H1 (cell line): Measurements from ENCODE around the gene FES. TPM values are rescaled to one million over a fixed set of nuclear protein-coding genes. Genes with fewer than 3 reads are reported as not detected.

Experiments
- CTCF ChIA-PET: fragments of 300-600 bp; sonication (Branson Sonifier 250); formaldehyde crosslinking; loops from one replicate; lab custom pipeline; 2021; ENCODE audit not compliant: partially characterized antibody; lab: Charles Lee
- POLR2A ChIA-PET: fragments of 300-600 bp; sonication (Branson Sonifier 250); formaldehyde crosslinking; loops from one replicate; lab custom pipeline; 2021; ENCODE audit warnings: inconsistent platforms; ENCODE audit not compliant: partially characterized antibody; lab: Charles Lee
- DNase-seq, 2 experiments: peaks; one replicate each; pipeline versions ENCODE4 v3.0.0 to v3.0.0-alpha.2; 2010 to 2022; ENCODE audit warnings: low spot score in 2 of 2, low read depth in 1 of 2, mixed read lengths in 1 of 2
- FAIRE-seq: peaks from 2 replicates; lab custom pipeline; 2011; peaks lifted over from hg19 to GRCh38; lab: Jason Lieb, UNC
- H2AFZ ChIP-seq: 2 replicates; pipeline ENCODE4 v1.8.1; 2012; ENCODE audit warnings: low read length, inconsistent platforms
- H2AK5ac ChIP-seq: 2 replicates; pipeline ENCODE4 v1.6.1; 2013; ENCODE audit warnings: low read depth, low read length
- H2BK120ac ChIP-seq: replicated peaks from 2 replicates; pipeline ENCODE3; 2013; ENCODE audit warnings: low read depth, low read length, inconsistent platforms
- H2BK12ac ChIP-seq: 2 replicates; pipeline ENCODE4 v1.6.1; 2013; ENCODE audit warnings: low read depth, low read length
- H2BK15ac ChIP-seq: 2 replicates; pipeline ENCODE4 v1.6.1; 2013; ENCODE audit warnings: low read length
- H2BK20ac ChIP-seq: 2 replicates; pipeline ENCODE4 v1.6.1; 2013; ENCODE audit warnings: low read length
- H2BK5ac ChIP-seq: 2 replicates; pipeline ENCODE4 v1.6.1; 2013; ENCODE audit warnings: low read depth, low read length
- H3K14ac ChIP-seq: 2 replicates; pipeline ENCODE4 v1.6.1; 2013; ENCODE audit warnings: inconsistent platforms; ENCODE audit not compliant: insufficient read length
- H3K18ac ChIP-seq: 2 replicates; pipeline ENCODE4 v1.6.1; 2013; ENCODE audit warnings: low read length; ENCODE audit errors: extremely low read depth
- H3K23ac ChIP-seq: 2 replicates; pipeline ENCODE4 v1.6.1; 2013; ENCODE audit warnings: inconsistent platforms; ENCODE audit not compliant: insufficient read length
- H3K23me2 ChIP-seq: 2 replicates; pipeline ENCODE4 v1.6.1; 2013; ENCODE audit warnings: low read depth, low read length
- H3K27ac ChIP-seq: 2 replicates; pipeline ENCODE4 v1.6.1; 2011; ENCODE audit warnings: low read depth, low read length, inconsistent platforms
- H3K27me3 ChIP-seq, 4 experiments: replicated peaks in 1 of 4; 1 replicate in 1 of 4; 2 replicates in 3 of 4; pipeline versions ENCODE4 v1.6.1 to v1.8.1; 2011 to 2013; ENCODE audit warnings: low read length in 3 of 4, mild to moderate bottlenecking in 3 of 4, inconsistent platforms in 2 of 4, mixed read lengths in 2 of 4, moderate library complexity in 1 of 4; ENCODE audit not compliant: control insufficient read depth in 3 of 4, insufficient read depth in 3 of 4; ENCODE audit errors: extremely low read depth in 1 of 4
- H3K36me3 ChIP-seq, 4 experiments: 2 replicates each; pipeline versions ENCODE4 v1.6.1 to v1.8.1; 2011 to 2013; ENCODE audit warnings: mild to moderate bottlenecking in 4 of 4, low read length in 3 of 4, moderate library complexity in 2 of 4, control low read depth in 1 of 4, inconsistent platforms in 1 of 4; ENCODE audit not compliant: insufficient read depth in 4 of 4, control insufficient read depth in 2 of 4
- H3K4ac ChIP-seq: replicated peaks from 2 replicates; pipeline ENCODE3; 2013; ENCODE audit warnings: low read length, low read depth, mixed read lengths, inconsistent platforms; ENCODE audit not compliant: insufficient read length
- H3K4me1 ChIP-seq, 4 experiments: replicated peaks in 1 of 4; 1 replicate in 1 of 4; 2 replicates in 3 of 4; pipeline versions ENCODE4 v1.6.1 to v1.8.1; 2011 to 2013; ENCODE audit warnings: low read length in 3 of 4, inconsistent platforms in 2 of 4, mixed read lengths in 1 of 4; ENCODE audit not compliant: insufficient read depth in 4 of 4, control insufficient read depth in 3 of 4
- H3K4me2 ChIP-seq, 2 experiments: 2 replicates each; pipeline versions ENCODE4 v1.6.1 to v1.8.1; 2011 to 2013; ENCODE audit warnings: low read depth in 2 of 2, low read length in 2 of 2, control low read depth in 1 of 2, inconsistent platforms in 1 of 2, mild to moderate bottlenecking in 1 of 2; ENCODE audit not compliant: insufficient read depth in 1 of 2
- H3K4me3 ChIP-seq, 4 experiments: fragments of 200-600, 300-600 bp in 1 of 4; sonication (generic), shearing (Covaris generic), sonication (Bioruptor Twin) in 1 of 4; 2 replicates each; pipeline versions ENCODE4 v1.5.1 to v1.8.1; 2011 to 2016; ENCODE audit warnings: low read length in 4 of 4, low read depth in 3 of 4, control low read depth in 2 of 4, inconsistent platforms in 2 of 4, mild to moderate bottlenecking in 2 of 4, mixed read lengths in 1 of 4, moderate library complexity in 1 of 4; ENCODE audit not compliant: insufficient read depth in 2 of 4; ENCODE audit errors: extremely low read depth in 1 of 4
- H3K56ac ChIP-seq: replicated peaks from 2 replicates; pipeline ENCODE3; 2013; ENCODE audit warnings: low read depth, mild to moderate bottlenecking, mixed read lengths, low read length, inconsistent platforms; ENCODE audit not compliant: insufficient read length
- H3K79me1 ChIP-seq: 2 replicates; pipeline ENCODE4 v1.6.1; 2013; ENCODE audit warnings: low read depth, low read length, control low read depth
- H3K79me2 ChIP-seq, 2 experiments: 2 replicates each; pipeline versions ENCODE4 v1.6.1 to v1.8.1; 2012 to 2013; ENCODE audit warnings: low read length in 2 of 2, mild to moderate bottlenecking in 2 of 2, inconsistent platforms in 1 of 2; ENCODE audit not compliant: insufficient read depth in 2 of 2, control insufficient read depth in 1 of 2
- H3K9ac ChIP-seq, 4 experiments: replicated peaks in 1 of 4; 1 replicate in 1 of 4; 2 replicates in 3 of 4; pipeline versions ENCODE4 v1.6.1 to v1.8.1; 2011 to 2013; ENCODE audit warnings: low read depth in 3 of 4, low read length in 3 of 4, control low read depth in 2 of 4, mild to moderate bottlenecking in 2 of 4, moderate library complexity in 2 of 4, inconsistent platforms in 1 of 4; ENCODE audit errors: extremely low read depth in 1 of 4
- H3K9me3 ChIP-seq, 2 experiments: 2 replicates each; pipeline versions ENCODE4 v1.6.1 to v1.8.1; 2012 to 2013; ENCODE audit warnings: mild to moderate bottlenecking in 2 of 2, moderate library complexity in 2 of 2, control low read depth in 1 of 2, inconsistent platforms in 1 of 2, low read depth in 1 of 2, low read length in 1 of 2, mixed read lengths in 1 of 2; ENCODE audit not compliant: insufficient read depth in 2 of 2
- H4K20me1 ChIP-seq, 2 experiments: replicated peaks in 1 of 2; 2 replicates each; pipeline versions ENCODE3 to v1.8.1; 2011 to 2013; ENCODE audit warnings: inconsistent platforms in 2 of 2, low read length in 2 of 2, mild to moderate bottlenecking in 1 of 2; ENCODE audit not compliant: insufficient read depth in 2 of 2, control insufficient read depth in 1 of 2
- H4K5ac ChIP-seq: 2 replicates; pipeline ENCODE4 v1.6.1; 2013; ENCODE audit warnings: low read length, low read depth, mixed read lengths, inconsistent platforms; ENCODE audit not compliant: insufficient read length
- H4K8ac ChIP-seq: 2 replicates; pipeline ENCODE4 v1.8.0; 2013; ENCODE audit warnings: mild to moderate bottlenecking, moderate library complexity, low read length, inconsistent platforms; ENCODE audit not compliant: insufficient read depth; ENCODE audit errors: extremely low read depth
- H4K91ac ChIP-seq: replicated peaks from 2 replicates; pipeline ENCODE3; 2013; ENCODE audit warnings: low read length, mixed read lengths, inconsistent platforms; ENCODE audit not compliant: insufficient read length
- RXRA ChIP-seq: IDR thresholded peaks from 2 replicates; pipeline ENCODE4 v1.6.1; 2011; ENCODE audit warnings: low read depth, mild to moderate bottlenecking, low read length, moderate library complexity; ENCODE audit not compliant: insufficient read depth
- WGBS, 2 experiments: shearing (Covaris generic) in 1 of 2; methylation state at CpG; one replicate each; pipeline versions ENCODE4 v1.1.6 to v1.1.7; 2013 to 2015; ENCODE audit warnings: low lambda C conversion rate in 2 of 2, mixed read lengths in 2 of 2, inconsistent platforms in 1 of 2, low coverage in 1 of 2, missing lambda C conversion rate in 1 of 2; ENCODE audit not compliant: insufficient replicate concordance in 2 of 2, insufficient coverage in 1 of 2, insufficient read length in 1 of 2; ENCODE audit errors: extremely low coverage in 1 of 2, missing lambda C conversion rate in 1 of 2; 5-methylcytosine and 5-hydroxymethylcytosine counted together
- polyA plus RNA-seq, 7 experiments: library from polyadenylated mRNA; depleted of rRNA in 3 of 7; stranded (reverse) in 5 of 7; unstranded in 2 of 7; fragments of >200 nt in 5 of 7; fragments of 200-250 nt in 2 of 7; gene quantifications; 1 replicate in 5 of 7; 2 replicates in 1 of 7; 4 replicates in 1 of 7; pipeline versions ENCODE4 v1.2.1 to v1.2.3, GENCODE V29; 2011 to 2013; ENCODE audit warnings: missing spikeins in 2 of 7, mixed read lengths in 2 of 7
- total RNA-seq: library from RNA; stranded (reverse); fragmentation: NEBNext Ultra II Directional; extraction: Animal tissue kit (Norgen Biotek cat#: 25700); gene quantifications from 2 replicates; pipeline ENCODE4 v1.2.1, GENCODE V29; 2021

The FES gene
- total and polyA plus RNA-seq, 2 of the 8 experiments (the other 6 are each of a cell fraction or from before 2014, with no cell fraction given), result 8.5 to 8.6 TPM

DNA sequence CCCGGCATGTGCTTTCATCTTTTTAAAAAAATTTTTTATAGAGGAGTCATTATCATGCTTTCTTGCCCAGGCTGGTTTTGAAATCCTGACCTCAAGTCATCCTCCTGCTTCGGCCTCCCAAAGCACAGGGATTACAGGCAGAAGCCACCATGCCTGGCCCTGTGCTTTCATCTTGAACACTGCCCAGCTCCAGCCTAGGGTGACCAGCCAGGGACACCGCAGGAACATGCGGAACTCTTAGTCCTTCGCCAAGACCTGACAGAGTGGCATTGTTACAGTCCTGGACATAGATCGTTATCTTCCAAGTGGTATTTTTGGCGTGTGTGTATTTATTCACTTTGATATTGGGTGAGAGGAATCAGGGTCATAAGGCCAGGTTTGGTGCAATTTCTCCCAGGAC is 23.9 kb upstream of the FES start:
- FAIRE-seq, result no peak

More for the DNA sequence above, 23.9 kb upstream of the FES start:
- Histone ChIP-seq H2AFZ (no peak overlapping the region), H3K79me1 (no peaks in the 10 kb centered on the region), H3K23me2 (peaks cover 1% of the 10 kb centered on the region; the same call in 1 of the 2 replicates), H3K9me3 (no peaks in the 10 kb centered on the region), H3K23ac (no peak overlapping the region), H3K14ac (no peak overlapping the region), H3K79me2 (no peaks in the 10 kb centered on the region), H4K20me1 (no peaks in the 10 kb centered on the region), H3K18ac (no peak overlapping the region), H2BK5ac (0 out of 2 replicates have a peak overlapping the region, but pooled peaks have one; percentile 19), H3K27ac (no peak overlapping the region), H3K9ac (no peak overlapping the region), H3K4me1 (peaks cover 0 to 8% (median 5%) of the 10 kb centered on the region in 4 experiments; a peak in 6 of 7 replicates), H3K27me3 (no peaks in the 10 kb centered on the region), H3K4ac (no peak overlapping the region), H4K91ac (no peak overlapping the region), H3K56ac (no peak overlapping the region), H2AK5ac (no peak overlapping the region), H2BK20ac (peak overlapping the region; percentile 16; the same call in 1 of the 2 replicates), H2BK12ac (peak overlapping the region; percentile 40; the same call in 1 of the 2 replicates), H2BK120ac (no peak overlapping the region), H4K5ac (no peak overlapping the region), H3K36me3 (no peaks in the 10 kb centered on the region), H2BK15ac (no peak overlapping the region), H4K8ac (no peak overlapping the region), H3K4me3 (no peak overlapping the region), H3K4me2 (no peak overlapping the region)
- DNase-seq, result no peak
- WGBS, 2 experiments, result 94% methylated on average over 7 of the region's 7 CpGs; no CpG with 5 or more reads in 1 of the 2 experiments
- POLR2A ChIA-PET, result interaction anchor here (1.2 to 1.6 kb wide), 3 partner anchors 8 to 17 kb away, joined by 3 to 11 read pairs (median 10); partner anchors contain the start of gene FURIN
- CTCF ChIA-PET, result interaction anchor here (0.5 to 1.5 kb wide), 5 partner anchors 13 to 41 kb away, joined by 3 to 13 read pairs (median 3); partner anchors contain the start of gene FES
- no peak for TF ChIP-seq RXRA
